ENCODE results near the gene EPGN.

The EPGN gene

DNA sequence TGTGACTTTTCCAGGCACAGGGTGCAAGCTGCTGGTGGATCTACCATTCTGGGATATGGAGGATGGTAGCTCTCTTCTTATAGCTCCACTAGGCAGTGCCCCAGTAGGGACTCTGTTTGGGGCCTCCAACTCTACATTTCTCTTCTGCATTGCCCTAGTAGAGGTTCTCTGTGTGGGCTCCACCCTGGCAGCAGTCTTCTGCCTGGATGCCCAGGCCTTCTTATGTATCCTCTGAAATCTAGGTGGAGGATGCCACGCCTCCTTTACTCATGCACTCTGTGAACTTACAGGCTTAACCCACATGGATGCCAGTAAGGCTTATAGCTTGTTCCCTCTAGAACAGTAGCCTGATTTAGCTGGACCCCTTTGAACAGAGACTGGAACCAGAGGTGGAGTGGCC lies 35.8 kb downstream of the EPGN start:
- DNase-seq: no peak

- no peak for DNase-seq
These were observed 45.6 kb downstream of the EPGN start for GRCh38 chr4:74353858-74354257.

GRCh38 chr4:74357965-74358364 lies 49.7 kb downstream of the EPGN start:
- DNase-seq: no peak

GRCh38 chr4:74361671-74362070 lies 53.4 kb downstream of the EPGN start:
- DNase-seq: no peak

DNA sequence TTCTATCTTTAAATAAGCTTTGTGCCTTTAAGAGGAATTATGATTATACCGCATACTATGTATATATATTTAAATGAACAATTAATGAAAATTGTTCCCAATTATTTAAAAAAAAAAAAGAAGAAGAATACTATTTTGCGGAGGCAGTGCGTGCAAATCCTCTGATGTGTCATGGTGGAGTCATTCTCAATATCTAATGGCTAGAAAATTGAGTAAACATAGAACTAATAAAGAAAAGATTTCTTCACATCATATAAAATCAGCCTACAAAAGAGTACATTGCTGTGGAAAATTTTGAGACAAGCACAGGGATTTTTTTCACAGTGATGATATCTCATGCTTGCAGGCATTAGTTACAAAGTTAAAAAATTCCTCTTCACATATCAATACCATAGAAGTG lies 54.1 kb downstream of the EPGN start:
- no peak for DNase-seq

DNA sequence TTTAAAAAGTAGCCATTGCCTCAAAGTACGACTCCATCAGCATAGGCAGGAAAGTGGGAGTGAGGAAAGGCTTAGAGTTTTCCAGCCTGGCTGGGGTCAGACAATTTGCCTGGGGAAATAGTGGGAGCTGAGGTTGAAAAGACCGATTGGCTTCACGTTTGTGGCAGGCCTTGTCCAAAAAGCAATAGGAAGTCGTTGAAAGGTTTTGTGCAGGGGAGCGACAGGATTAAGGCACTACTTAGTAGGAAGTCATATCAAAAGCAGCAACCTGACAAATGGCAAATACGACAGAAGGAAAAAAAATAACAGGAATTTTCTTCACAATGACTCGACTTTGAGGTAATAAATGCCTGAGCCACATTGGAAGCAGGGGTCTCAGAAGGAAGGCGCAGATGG lies 56.0 kb downstream of the EPGN start:
- DNase-seq: no peak

GRCh38 chr4:74364652-74365491 lies 56.6 kb downstream of the EPGN start, which contains the start of gene EREG:
EREG (plus strand) TSS chr4:74365145; CDS start chr4:74365309, 164 bp downstream.
- DNase-seq: no peak

DNA sequence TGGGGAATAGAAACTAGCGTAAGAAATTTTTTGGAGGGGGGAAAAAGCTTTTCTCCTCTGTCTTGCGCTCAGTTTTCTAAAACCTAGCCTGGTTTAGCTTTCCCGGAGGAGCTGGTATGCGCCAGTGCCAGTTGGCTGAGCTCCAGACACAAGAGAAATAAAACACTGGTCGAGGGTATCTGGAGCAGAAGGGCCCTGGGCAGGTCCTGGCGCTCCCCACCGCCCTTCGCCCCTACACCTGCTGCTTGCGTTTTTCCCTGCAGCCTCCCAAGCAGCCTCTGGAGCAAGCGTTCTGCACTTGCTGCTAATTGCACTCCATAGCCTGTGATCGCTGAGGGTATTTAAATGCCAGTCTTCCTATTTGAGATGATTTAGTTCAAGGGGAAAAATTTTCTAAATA lies 57.5 kb downstream of the EPGN start:
- DNase-seq: no peak

Measured in SIG-M5 (cell line).